K562 (cell line): ENCODE measurements around the gene RPUSD1. TPM values are rescaled to one million over a fixed set of nuclear protein-coding genes. Genes with fewer than 3 reads are reported as not detected.

Source experiments
- ATAC-seq: fragments of 200-7000 bp; cut with Tn5 transposase; 3 replicates; pipeline ENCODE4 v1.9.1; 2020; ENCODE audit warnings: moderate library complexity
- BruUV-seq: library from RNA; stranded (reverse); fragments of 400-500 nt; replicated peaks from 2 replicates; lab custom pipeline; 2021; lab: Mats Ljungman, UMichigan
- CTCF ChIA-PET: fragments of 300-600 bp; formaldehyde crosslinking; extraction: SDS; loops from one replicate; lab custom pipeline; 2021; ENCODE audit warnings: low intra/inter-chr PET ratio; lab: Yijun Ruan, JAX
- POLR2A ChIA-PET: fragments of 300-600, 350-650 bp; sonication (Branson Sonifier 250); formaldehyde crosslinking; extraction: SDS; loops from one replicate; lab custom pipeline; 2021; ENCODE audit warnings: antibody characterized with exemption, inconsistent platforms; lab: Yijun Ruan, JAX
- DNase-seq, 4 experiments: peaks; one replicate each; pipeline versions ENCODE4 v3.0.0 to v3.0.0-alpha.2; 2011 to 2018; ENCODE audit warnings: low spot score in 3 of 4, mixed read lengths in 3 of 4; ENCODE audit errors: extremely low read depth in 1 of 4
- FAIRE-seq: peaks from 2 replicates; lab custom pipeline; 2011; peaks lifted over from hg19 to GRCh38; lab: Jason Lieb, UNC
- H2AFZ ChIP-seq: 2 replicates; pipeline ENCODE4 v1.6.0; 2011; ENCODE audit warnings: low read depth, low read length, control low read depth, inconsistent platforms
- H3K27ac ChIP-seq: fragments of 200-600 bp; 3 replicates; pipeline ENCODE4 v1.8.0; 2011; ENCODE audit warnings: low read depth, mild to moderate bottlenecking, control low read depth, inconsistent platforms, low read length, moderate library complexity, mixed read lengths; ENCODE audit errors: extremely low read depth
- H3K27me3 ChIP-seq, 2 experiments: fragments of 300-600 bp in 1 of 2; 2 replicates in 1 of 2; 3 replicates in 1 of 2; pipeline versions ENCODE4 v1.6.0 to v1.8.0; 2011; ENCODE audit warnings: inconsistent platforms in 2 of 2, low read length in 2 of 2, mild to moderate bottlenecking in 1 of 2, mixed read lengths in 1 of 2, moderate library complexity in 1 of 2; ENCODE audit not compliant: control insufficient read depth in 2 of 2, insufficient read depth in 2 of 2
- H3K36me3 ChIP-seq: fragments of 300-600 bp; 3 replicates; pipeline ENCODE4 v1.8.0; 2011; ENCODE audit warnings: mild to moderate bottlenecking, low read length, inconsistent platforms; ENCODE audit not compliant: control insufficient read depth, insufficient read depth
- H3K4me1 ChIP-seq, 2 experiments: fragments of 200-600 bp in 1 of 2; replicated peaks in 1 of 2; 2 replicates in 1 of 2; 3 replicates in 1 of 2; pipeline versions ENCODE4 v1.5.1 to v1.8.0; 2011; ENCODE audit warnings: inconsistent platforms in 2 of 2, low read length in 2 of 2, mild to moderate bottlenecking in 1 of 2, mixed read lengths in 1 of 2, moderate library complexity in 1 of 2; ENCODE audit not compliant: control insufficient read depth in 2 of 2, insufficient read depth in 2 of 2
- H3K4me2 ChIP-seq: 2 replicates; pipeline ENCODE4 v1.6.1; 2011; ENCODE audit warnings: low read length, control low read depth, inconsistent platforms, mixed read lengths; ENCODE audit not compliant: insufficient read depth
- H3K4me3 ChIP-seq: fragments of 200-600 bp; sonication (generic), shearing (Covaris generic); 2 replicates; pipeline ENCODE4 v1.5.1; 2016; ENCODE audit warnings: control low read depth, inconsistent platforms
- H3K79me2 ChIP-seq: fragments of 200-600 bp; 3 replicates; pipeline ENCODE4 v1.8.0; 2011; ENCODE audit warnings: low read length, inconsistent platforms; ENCODE audit not compliant: control insufficient read depth, insufficient read depth
- H3K9ac ChIP-seq, 2 experiments: 2 replicates each; pipeline versions ENCODE4 v1.6.0 to v1.6.1; 2011; ENCODE audit warnings: low read depth in 2 of 2, low read length in 2 of 2, control low read depth in 1 of 2, inconsistent platforms in 1 of 2, mild to moderate bottlenecking in 1 of 2, mixed read lengths in 1 of 2; ENCODE audit not compliant: insufficient read depth in 1 of 2
- H3K9me1 ChIP-seq: one replicate; pipeline ENCODE4 v1.6.0; 2011; ENCODE audit warnings: inconsistent platforms, mild to moderate bottlenecking, low read length, moderate library complexity; ENCODE audit not compliant: control insufficient read depth, insufficient read depth
- H3K9me3 ChIP-seq: replicated peaks from 2 replicates; pipeline ENCODE4 v1.5.1; 2011; ENCODE audit warnings: low read depth, low read length, inconsistent platforms; ENCODE audit not compliant: control insufficient read depth, insufficient read depth
- H4K20me1 ChIP-seq: replicated peaks from 2 replicates; pipeline ENCODE4 v1.6.1; 2011; ENCODE audit warnings: low read length, inconsistent platforms, mixed read lengths; ENCODE audit not compliant: control insufficient read depth, insufficient read depth
- NFXL1 ChIP-seq: fragments of 450-650 bp; formaldehyde crosslinking; IDR thresholded peaks from 2 replicates; pipeline ENCODE4 v1.4.0; 2021; ENCODE audit warnings: mild to moderate bottlenecking
- ZFP30 ChIP-seq: fragments of 250-450 bp; sonication (Bioruptor Pico); IDR thresholded peaks from 2 replicates; pipeline ENCODE4 v1.8.0; 2022; ENCODE audit warnings: moderate library complexity, mild to moderate bottlenecking, inconsistent platforms, borderline replicate concordance
- ZKSCAN8 ChIP-seq: fragments of 200-800 bp; sonication (Bioruptor generic); IDR thresholded peaks from 2 replicates; pipeline ENCODE4 v1.6.1; 2016; ENCODE audit warnings: missing genetic modification characterization, missing compliant biosample characterization
- WGBS: fragments of 100-300 bp; shearing (Covaris generic); methylation state at CpG from one replicate; pipeline ENCODE4 v1.1.6; 2016; ENCODE audit warnings: low coverage, mixed read lengths; ENCODE audit not compliant: insufficient coverage; ENCODE audit errors: missing lambda C conversion rate; 5-methylcytosine and 5-hydroxymethylcytosine counted together
- in situ Hi-C: fragments of 300-500 bp; cut with MboI; formaldehyde crosslinking; loops from 4 replicates; pipeline ENCODE4 v1.15.0; 2018; ENCODE audit warnings: inconsistent platforms, mixed read lengths
- intact Hi-C: fragments of 100-400 bp; cut with micrococcal nuclease; formaldehyde crosslinking; loops from 2 replicates; pipeline ENCODE4 v1.14.2; 2022
- polyA plus RNA-seq, 8 experiments: library from polyadenylated mRNA; depleted of rRNA in 4 of 8; stranded (reverse) in 5 of 8; unstranded in 3 of 8; fragments of >200 nt; fragmentation: Nextera tagmentation in 2 of 8; fragmentation: Illumina TruSeq in 1 of 8; extraction: Ambion mirVana in 2 of 8; extraction: Trizol in 1 of 8; gene quantifications; 2 replicates each; pipeline versions ENCODE4 v1.2.1 to v1.2.3, GENCODE V29; 2011 to 2014; ENCODE audit warnings: inconsistent platforms in 1 of 8, missing spikeins in 1 of 8
- total RNA-seq, 7 experiments: library from RNA; depleted of rRNA in 6 of 7; stranded (reverse); fragments of >200 nt in 6 of 7; fragmentation: Illumina TruSeq in 2 of 7; extraction: Trizol in 2 of 7; gene quantifications; 2 replicates each; pipeline versions ENCODE4 v1.2.1 to v1.2.3, GENCODE V29; 2011 to 2021; ENCODE audit warnings: low replicate concordance in 1 of 7
- TF ChIP-seq, protein P1 (sequence below), 2 experiments: IDR thresholded peaks; 2 replicates each; pipeline ENCODE4 v1.6.1; 2011; ENCODE audit warnings: borderline replicate concordance in 1 of 2, control low read depth in 1 of 2, low read depth in 1 of 2, low read length in 1 of 2, mild to moderate bottlenecking in 1 of 2, mixed read lengths in 1 of 2, moderate library complexity in 1 of 2; ENCODE audit not compliant: insufficient read depth in 1 of 2, insufficient read length in 1 of 2, poor library complexity in 1 of 2, severe bottlenecking in 1 of 2; ENCODE audit errors: extremely low read depth in 1 of 2

The RPUSD1 gene
- total and polyA plus RNA-seq, 9 of the 15 experiments (the other 6 are each of a cell fraction or from before 2014, with no cell fraction given): 0.45 to 56.6 (median 12.0) TPM

DNA sequence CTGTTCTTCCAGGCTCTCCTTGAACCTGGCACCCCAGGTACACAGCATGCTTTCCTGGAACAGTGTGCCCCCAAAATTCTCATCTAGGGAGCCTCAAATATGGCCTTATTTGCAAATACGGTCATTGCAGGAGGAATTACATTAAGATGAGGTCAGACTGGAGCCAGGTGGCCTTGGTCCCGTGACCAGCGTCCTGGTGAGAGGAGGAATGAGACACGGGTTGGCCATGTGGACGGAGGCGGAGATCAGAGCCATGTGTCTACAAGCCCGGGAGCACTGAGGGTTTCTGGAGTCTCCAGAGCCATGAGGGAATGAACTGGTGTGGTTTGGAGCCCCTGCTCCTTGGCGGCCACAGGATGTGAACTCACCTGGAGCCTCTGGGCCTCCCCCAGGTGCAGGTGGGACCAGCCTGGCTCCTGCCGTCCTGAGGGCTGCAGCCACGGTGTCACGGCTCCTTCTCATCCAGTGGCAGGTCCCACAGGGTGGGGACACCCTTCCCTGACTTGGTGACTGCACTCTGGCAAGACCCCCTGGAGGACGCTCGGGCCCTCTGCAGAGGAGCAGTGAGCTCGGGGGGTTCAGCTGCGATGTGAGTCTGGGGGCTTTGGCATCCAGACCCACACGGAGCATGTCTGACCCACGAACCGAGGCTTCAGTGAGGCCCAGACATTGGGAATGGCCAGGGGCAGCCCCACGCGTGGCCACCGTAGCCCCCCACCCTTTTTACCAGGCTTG lies 34.2 kb upstream of the RPUSD1 start:
- TF ChIP-seq, protein P1, sequence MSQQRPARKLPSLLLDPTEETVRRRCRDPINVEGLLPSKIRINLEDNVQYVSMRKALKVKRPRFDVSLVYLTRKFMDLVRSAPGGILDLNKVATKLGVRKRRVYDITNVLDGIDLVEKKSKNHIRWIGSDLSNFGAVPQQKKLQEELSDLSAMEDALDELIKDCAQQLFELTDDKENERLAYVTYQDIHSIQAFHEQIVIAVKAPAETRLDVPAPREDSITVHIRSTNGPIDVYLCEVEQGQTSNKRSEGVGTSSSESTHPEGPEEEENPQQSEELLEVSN (IDR thresholded peaks at IDR 0.05; ENCODE audit: borderline replicate concordance in 1 of 2, extremely low read depth in 1 of 2, insufficient read depth in 1 of 2, insufficient read length in 1 of 2, low read depth in 1 of 2, low read length in 1 of 2, poor library complexity in 1 of 2, severe bottlenecking in 1 of 2): peak in 1 of 2 experiments; percentile 22
- TF ChIP-seq ZFP30 (CRISPR knock-in tag): no peak
- no peak for TF ChIP-seq NFXL1
- TF ChIP-seq ZKSCAN8 (CRISPR knock-in tag): no peak
- Histone ChIP-seq H3K79me2 (no peaks in the 10 kb centered on the region), H3K4me1 (peaks cover 0 to 34% of the 10 kb centered on the region in 2 experiments; a peak in 2 of 5 replicates), H4K20me1 (no peaks in the 10 kb centered on the region), H3K9me1 (no peaks in the 10 kb centered on the region), H3K36me3 (no peaks in the 10 kb centered on the region), H3K4me2 (no peak overlapping the region), H3K9ac (0 out of 4 replicates have a peak overlapping the region, but pooled peaks of 1 of the 2 experiments have one; percentile 43), H3K4me3 (no peak overlapping the region), H3K27ac (no peak overlapping the region), H3K27me3 (peaks cover 63 to 93% of the 10 kb centered on the region in 2 experiments), H2AFZ (no peak overlapping the region), H3K9me3 (no peaks in the 10 kb centered on the region; the same call in 1 of the 2 replicates)
- in situ Hi-C loops: no loop called here
- ATAC-seq (no peak), FAIRE-seq (no peak), DNase-seq (no peak)
- intact Hi-C loops: no loop called here
- no TSS peak for BruUV-seq
- ChIA-PET POLR2A (interaction anchor here (0.7 to 1.2 kb wide), 2 partner anchors 13 to 68 kb away, joined by 3 to 4 read pairs; no protein-coding TSS in a partner anchor), CTCF (no interaction called here)
- WGBS: 14% methylated on average over 20 of the region's 21 CpGs
